ENCODE results near the gene TMEM219.

Gene TMEM219

GRCh38 chr16:30006095-30006473 is 44.2 kb downstream of the TMEM219 start:
- TF ChIP-seq, protein P1, sequence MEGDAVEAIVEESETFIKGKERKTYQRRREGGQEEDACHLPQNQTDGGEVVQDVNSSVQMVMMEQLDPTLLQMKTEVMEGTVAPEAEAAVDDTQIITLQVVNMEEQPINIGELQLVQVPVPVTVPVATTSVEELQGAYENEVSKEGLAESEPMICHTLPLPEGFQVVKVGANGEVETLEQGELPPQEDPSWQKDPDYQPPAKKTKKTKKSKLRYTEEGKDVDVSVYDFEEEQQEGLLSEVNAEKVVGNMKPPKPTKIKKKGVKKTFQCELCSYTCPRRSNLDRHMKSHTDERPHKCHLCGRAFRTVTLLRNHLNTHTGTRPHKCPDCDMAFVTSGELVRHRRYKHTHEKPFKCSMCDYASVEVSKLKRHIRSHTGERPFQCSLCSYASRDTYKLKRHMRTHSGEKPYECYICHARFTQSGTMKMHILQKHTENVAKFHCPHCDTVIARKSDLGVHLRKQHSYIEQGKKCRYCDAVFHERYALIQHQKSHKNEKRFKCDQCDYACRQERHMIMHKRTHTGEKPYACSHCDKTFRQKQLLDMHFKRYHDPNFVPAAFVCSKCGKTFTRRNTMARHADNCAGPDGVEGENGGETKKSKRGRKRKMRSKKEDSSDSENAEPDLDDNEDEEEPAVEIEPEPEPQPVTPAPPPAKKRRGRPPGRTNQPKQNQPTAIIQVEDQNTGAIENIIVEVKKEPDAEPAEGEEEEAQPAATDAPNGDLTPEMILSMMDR (IDR thresholded peaks at IDR 0.05; ENCODE audit: insufficient read depth, low read length) = no peak
- Histone ChIP-seq H3K27me3 (ENCODE audit: insufficient read depth, poor library complexity, severe bottlenecking) (no peaks in the 10 kb centered on the region), H3K4me3 (replicated peaks; ENCODE audit: insufficient read depth, low read length) (no peak overlapping the region), H3K27ac (replicated peaks) (no peak overlapping the region)
- no peak for DNase-seq (ENCODE audit: low read depth in 1 of 2, low spot score in 1 of 2)

- Histone ChIP-seq H3K4me3 (replicated peaks; ENCODE audit: insufficient read depth, low read length) (no peak overlapping the region), H3K27me3 (ENCODE audit: insufficient read depth, poor library complexity, severe bottlenecking) (no peaks in the 10 kb centered on the region), H3K27ac (replicated peaks) (no peak overlapping the region)
- TF ChIP-seq, protein P2, sequence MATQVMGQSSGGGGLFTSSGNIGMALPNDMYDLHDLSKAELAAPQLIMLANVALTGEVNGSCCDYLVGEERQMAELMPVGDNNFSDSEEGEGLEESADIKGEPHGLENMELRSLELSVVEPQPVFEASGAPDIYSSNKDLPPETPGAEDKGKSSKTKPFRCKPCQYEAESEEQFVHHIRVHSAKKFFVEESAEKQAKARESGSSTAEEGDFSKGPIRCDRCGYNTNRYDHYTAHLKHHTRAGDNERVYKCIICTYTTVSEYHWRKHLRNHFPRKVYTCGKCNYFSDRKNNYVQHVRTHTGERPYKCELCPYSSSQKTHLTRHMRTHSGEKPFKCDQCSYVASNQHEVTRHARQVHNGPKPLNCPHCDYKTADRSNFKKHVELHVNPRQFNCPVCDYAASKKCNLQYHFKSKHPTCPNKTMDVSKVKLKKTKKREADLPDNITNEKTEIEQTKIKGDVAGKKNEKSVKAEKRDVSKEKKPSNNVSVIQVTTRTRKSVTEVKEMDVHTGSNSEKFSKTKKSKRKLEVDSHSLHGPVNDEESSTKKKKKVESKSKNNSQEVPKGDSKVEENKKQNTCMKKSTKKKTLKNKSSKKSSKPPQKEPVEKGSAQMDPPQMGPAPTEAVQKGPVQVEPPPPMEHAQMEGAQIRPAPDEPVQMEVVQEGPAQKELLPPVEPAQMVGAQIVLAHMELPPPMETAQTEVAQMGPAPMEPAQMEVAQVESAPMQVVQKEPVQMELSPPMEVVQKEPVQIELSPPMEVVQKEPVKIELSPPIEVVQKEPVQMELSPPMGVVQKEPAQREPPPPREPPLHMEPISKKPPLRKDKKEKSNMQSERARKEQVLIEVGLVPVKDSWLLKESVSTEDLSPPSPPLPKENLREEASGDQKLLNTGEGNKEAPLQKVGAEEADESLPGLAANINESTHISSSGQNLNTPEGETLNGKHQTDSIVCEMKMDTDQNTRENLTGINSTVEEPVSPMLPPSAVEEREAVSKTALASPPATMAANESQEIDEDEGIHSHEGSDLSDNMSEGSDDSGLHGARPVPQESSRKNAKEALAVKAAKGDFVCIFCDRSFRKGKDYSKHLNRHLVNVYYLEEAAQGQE (IDR thresholded peaks at IDR 0.05; ENCODE audit: insufficient replicate concordance, low read depth) = no peak
- no peak for TF ChIP-seq GABPA (IDR thresholded peaks at IDR 0.05; ENCODE audit: low read depth)
- TF ChIP-seq, protein P1 (IDR thresholded peaks at IDR 0.05; ENCODE audit: insufficient read depth, low read length) = no peak
- TF ChIP-seq POLR2AphosphoS5 (IDR thresholded peaks at IDR 0.05; ENCODE audit: low read depth) = no peak
- no peak for TF ChIP-seq SPI1 (IDR thresholded peaks at IDR 0.05; ENCODE audit: borderline replicate concordance, low read depth)
- no peak for DNase-seq (ENCODE audit: low read depth in 1 of 2, low spot score in 1 of 2)
Measured at GRCh38 chr16:30006659-30007377, 44.9 kb downstream of the TMEM219 start.

DNA sequence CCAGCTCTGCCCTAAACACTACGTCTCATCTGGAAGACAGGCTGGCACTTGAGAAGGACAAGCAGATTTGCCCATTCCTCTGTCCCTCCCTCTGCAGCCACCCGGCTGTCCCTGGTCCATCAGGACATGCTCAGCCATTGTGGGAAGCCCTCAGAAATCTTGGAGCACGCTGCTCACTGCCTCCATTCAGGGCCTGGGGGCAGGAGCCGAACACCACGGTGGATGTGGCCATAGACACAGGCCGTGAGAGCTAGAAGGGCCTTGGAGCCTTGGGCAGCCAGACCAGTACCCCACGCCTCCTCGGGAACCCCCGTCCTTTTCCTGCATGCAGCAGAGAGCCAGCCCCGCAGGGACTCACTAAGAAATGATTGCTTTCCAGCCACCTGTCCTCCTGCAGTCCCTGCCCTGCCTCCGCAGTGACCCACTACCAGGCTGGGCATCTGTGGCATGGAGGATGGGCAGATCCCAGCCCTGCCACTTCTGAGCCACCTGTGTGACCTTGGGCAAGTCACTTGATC is 45.6 kb downstream of the TMEM219 start:
- Histone ChIP-seq H3K4me3 (replicated peaks; ENCODE audit: insufficient read depth, low read length) (no peak overlapping the region), H3K27me3 (ENCODE audit: insufficient read depth, poor library complexity, severe bottlenecking) (no peaks in the 10 kb centered on the region), H3K27ac (replicated peaks) (no peak overlapping the region)
- no peak for DNase-seq (ENCODE audit: low read depth in 1 of 2, low spot score in 1 of 2)
- TF ChIP-seq, protein P2 (IDR thresholded peaks at IDR 0.05; ENCODE audit: insufficient replicate concordance, low read depth) = no peak
- TF ChIP-seq GABPA (IDR thresholded peaks at IDR 0.05; ENCODE audit: low read depth) (no peak), POLR2AphosphoS5 (IDR thresholded peaks at IDR 0.05; ENCODE audit: low read depth) (no peak; the same call in 1 of the 2 replicates), SPI1 (IDR thresholded peaks at IDR 0.05; ENCODE audit: borderline replicate concordance, low read depth) (no peak)
- TF ChIP-seq, protein P1 (IDR thresholded peaks at IDR 0.05; ENCODE audit: insufficient read depth, low read length) = no peak
